Measurements from ENCODE around the gene CYTH2.

- TF ChIP-seq CTCF (IDR thresholded peaks at IDR 0.05; ENCODE audit: insufficient read depth, low read length) (no peak), POLR2AphosphoS5 (IDR thresholded peaks at IDR 0.05; ENCODE audit: low read depth) (no peak), REST (IDR thresholded peaks at IDR 0.05; ENCODE audit: insufficient replicate concordance, low read depth) (no peak), SPI1 (IDR thresholded peaks at IDR 0.05; ENCODE audit: borderline replicate concordance, low read depth) (no peak)
Measured at GRCh38 chr19:48450863-48451262, 18.3 kb upstream of the CYTH2 start.
